T-helper 2 cell treated with Interferon-gamma antibody and Interleukin-4, amounts not matched to agents 5 μg/mL and 100 μg/mL, for 36 hours (primary cell): ENCODE measurements around the gene PDIA3.
"Not testable (repeated sequence)": the region's sequence is repeated elsewhere in the genome, so short reads cannot be mapped to it uniquely, and the experiment has no call there.

Experiments
- DNase-seq: peaks from one replicate; pipeline ENCODE4 v3.0.0; 2021; ENCODE audit warnings: low spot score
- H3K27ac Mint-ChIP-seq: one replicate; pipeline ENCODE4 v1.8.0; 2021; ENCODE audit warnings: mild to moderate bottlenecking, mixed read lengths
- H3K27me3 Mint-ChIP-seq: one replicate; pipeline ENCODE4 v1.8.0; 2021; ENCODE audit warnings: low read depth, mixed read lengths
- H3K36me3 Mint-ChIP-seq: one replicate; pipeline ENCODE4 v1.8.0; 2021; ENCODE audit warnings: low read depth, mixed read lengths
- H3K4me1 Mint-ChIP-seq: one replicate; pipeline ENCODE4 v1.8.0; 2021; ENCODE audit warnings: low read depth, mixed read lengths
- H3K4me3 Mint-ChIP-seq: one replicate; pipeline ENCODE4 v1.8.0; 2022; ENCODE audit warnings: mild to moderate bottlenecking, moderate library complexity, mixed read lengths
- H3K9me3 Mint-ChIP-seq: one replicate; pipeline ENCODE4 v1.8.0; 2021; ENCODE audit warnings: mixed read lengths

The PDIA3 gene

DNA sequence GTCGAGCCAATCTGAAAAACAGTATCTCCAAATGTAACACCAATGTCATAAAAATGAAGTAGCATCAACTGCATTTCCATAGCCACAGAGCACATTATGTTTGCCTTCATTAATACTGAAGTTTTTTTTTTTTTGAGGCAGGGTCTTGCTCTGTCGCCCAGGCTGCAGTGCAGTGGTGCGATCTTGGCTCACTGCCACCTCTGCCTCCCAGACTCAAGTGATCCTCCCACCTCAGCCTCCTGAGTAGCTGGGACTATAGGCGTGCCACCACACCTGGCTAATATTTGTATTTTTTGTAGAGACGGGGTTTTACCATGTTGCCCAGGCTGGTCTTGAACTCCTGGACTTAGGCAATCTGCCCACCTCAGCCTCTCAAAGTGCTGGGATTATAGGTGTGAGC, 68.8 kb downstream of the PDIA3 start:
- H3K9me3 Mint-ChIP-seq, H3K4me3 Mint-ChIP-seq, H3K4me1 Mint-ChIP-seq, H3K27me3 Mint-ChIP-seq, DNase-seq: not testable (repeated sequence)
- H3K27ac Mint-ChIP-seq: peak overlapping the region; percentile 17
- peaks cover 51% of the 10 kb centered on the region for H3K36me3 Mint-ChIP-seq

- no peak for DNase-seq
- H3K36me3 Mint-ChIP-seq: peaks cover 25% of the 10 kb centered on the region
- H3K4me1 Mint-ChIP-seq: peaks cover 21% of the 10 kb centered on the region
- H3K27me3 Mint-ChIP-seq: no peaks in the 10 kb centered on the region
- peak overlapping the region; percentile 61 for H3K27ac Mint-ChIP-seq
- H3K9me3 Mint-ChIP-seq: peaks cover 5% of the 10 kb centered on the region
- H3K4me3 Mint-ChIP-seq: peak overlapping the region; percentile 52
Measured at GRCh38 chr15:43821505-43821904, 75.3 kb downstream of the PDIA3 start.
